ENCODE measurements around the gene DNAJB6. TPM values are rescaled to one million over a fixed set of nuclear protein-coding genes. Genes with fewer than 3 reads are reported as not detected.

The DNAJB6 gene
- polyA plus RNA-seq, 6 donors from 2014 or later, result 86.9 to 124 (median 107) TPM

GRCh38 chr7:157438121-157439025 is 101.6 kb downstream of the DNAJB6 start:
- DNase-seq (no peak), ATAC-seq (ENCODE audit: low read depth in 2 of 2) (no peak)
- peaks cover 0 to 14% (median 3%) of the 10 kb centered on the region in 7 donors for H3K9me3 Mint-ChIP-seq
- H3K27ac Mint-ChIP-seq, result no peak overlapping the region
- H3K27me3 Mint-ChIP-seq, result peaks cover 4 to 12% (median 6%) of the 10 kb centered on the region in 3 donors
- H3K4me3 Mint-ChIP-seq, result peak overlapping the region in 1 of 8 donors; percentile 70
- peaks cover 0 to 5% of the 10 kb centered on the region in 2 donors for H3K36me3 Mint-ChIP-seq
- peaks cover 0 to 8% (median 3%) of the 10 kb centered on the region in 3 donors for H3K4me1 Mint-ChIP-seq

GRCh38 chr7:157439149-157439548 is 102.3 kb downstream of the DNAJB6 start:
- Mint-ChIP-seq H3K9me3 (peaks cover 0 to 10% (median 3%) of the 10 kb centered on the region in 7 donors), H3K36me3 (peaks cover 0 to 5% of the 10 kb centered on the region in 2 donors), H3K4me3 (peak overlapping the region in 1 of 8 donors; percentile 51), H3K4me1 (peaks cover 0 to 4% (median 0%) of the 10 kb centered on the region in 3 donors), H3K27me3 (peaks cover 4 to 12% (median 6%) of the 10 kb centered on the region in 3 donors), H3K27ac (peak overlapping the region in 2 of 6 donors; percentile 14 to 44)
- DNase-seq (no peak), ATAC-seq (ENCODE audit: low read depth in 2 of 2) (no peak)

GRCh38 chr7:157439761-157440160 is 103.0 kb downstream of the DNAJB6 start:
- H3K9me3 Mint-ChIP-seq, result peaks cover 0 to 10% (median 3%) of the 10 kb centered on the region in 7 donors
- H3K36me3 Mint-ChIP-seq, result peaks cover 0 to 5% of the 10 kb centered on the region in 2 donors
- ATAC-seq (ENCODE audit: low read depth in 2 of 2) (no peak), DNase-seq (no peak)
- H3K27ac Mint-ChIP-seq, result peak overlapping the region in 2 of 6 donors; percentile 14 to 22
- H3K4me3 Mint-ChIP-seq, result peak overlapping the region in 1 of 8 donors; percentile 82
- H3K27me3 Mint-ChIP-seq, result peaks cover 1 to 12% (median 6%) of the 10 kb centered on the region in 3 donors
- H3K4me1 Mint-ChIP-seq, result peaks cover 0 to 4% (median 0%) of the 10 kb centered on the region in 3 donors

DNA sequence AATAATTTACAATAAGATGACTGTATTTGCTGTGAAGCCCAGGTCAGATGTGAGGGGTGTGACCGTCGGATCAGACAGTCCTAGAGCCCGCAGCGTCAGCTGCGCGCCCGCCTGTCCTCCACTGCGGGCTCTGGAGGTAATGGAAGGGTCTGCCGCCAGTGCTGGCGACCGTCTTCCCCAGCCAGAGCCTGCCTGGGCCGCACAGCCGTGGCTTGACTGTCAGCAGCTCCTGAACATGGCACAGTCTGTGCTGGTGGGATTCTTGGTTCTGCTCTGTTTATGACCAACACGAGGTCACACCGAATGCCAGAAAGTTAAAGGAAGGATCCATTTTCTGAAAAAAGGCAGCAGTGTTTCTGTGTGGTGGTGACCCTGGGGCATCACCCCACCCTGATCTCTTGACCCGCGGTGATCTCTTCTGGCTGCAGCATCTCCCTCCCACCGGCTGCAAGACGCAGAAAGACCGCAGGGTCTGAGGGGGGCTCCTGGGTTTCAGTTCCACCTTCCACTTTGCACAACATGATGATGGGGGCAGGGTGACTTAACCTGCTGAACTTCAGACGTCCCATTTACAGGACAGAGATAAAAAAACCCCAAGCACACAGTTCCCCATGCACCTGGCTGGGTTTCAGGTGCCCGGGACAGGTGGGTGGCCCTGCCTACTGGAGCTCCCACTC is 103.7 kb downstream of the DNAJB6 start:
- no peak overlapping the region for H3K27ac Mint-ChIP-seq
- H3K4me1 Mint-ChIP-seq, result peaks cover 0 to 4% (median 0%) of the 10 kb centered on the region in 3 donors
- no peak overlapping the region for H3K4me3 Mint-ChIP-seq
- no peak for DNase-seq
- peaks cover 0 to 12% (median 6%) of the 10 kb centered on the region in 3 donors for H3K27me3 Mint-ChIP-seq
- H3K36me3 Mint-ChIP-seq, result peaks cover 0 to 5% of the 10 kb centered on the region in 2 donors
- no peak for ATAC-seq (ENCODE audit: low read depth in 2 of 2)
- peaks cover 0 to 10% (median 3%) of the 10 kb centered on the region in 7 donors for H3K9me3 Mint-ChIP-seq

- no peak for ATAC-seq (ENCODE audit: low read depth in 2 of 2)
- H3K27ac Mint-ChIP-seq, result no peak overlapping the region
These were observed 104.2 kb downstream of the DNAJB6 start for GRCh38 chr7:157441023-157441399.

GRCh38 chr7:157442456-157442855 is 105.7 kb downstream of the DNAJB6 start:
- H3K27ac Mint-ChIP-seq, result no peak overlapping the region
- peaks cover 2 to 12% (median 6%) of the 10 kb centered on the region in 3 donors for H3K27me3 Mint-ChIP-seq
- no peak overlapping the region for H3K4me3 Mint-ChIP-seq
- H3K4me1 Mint-ChIP-seq, result peaks cover 0 to 4% (median 0%) of the 10 kb centered on the region in 3 donors
- H3K36me3 Mint-ChIP-seq, result peaks cover 0 to 5% of the 10 kb centered on the region in 2 donors
- DNase-seq, result no peak
- H3K9me3 Mint-ChIP-seq, result peaks cover 0 to 10% (median 3%) of the 10 kb centered on the region in 7 donors
- ATAC-seq (ENCODE audit: low read depth in 2 of 2), result no peak

More at GRCh38 chr7:157441023-157441399, 104.2 kb downstream of the DNAJB6 start:
- no peak for DNase-seq
- Mint-ChIP-seq H3K4me3 (no peak overlapping the region), H3K36me3 (peaks cover 0 to 5% of the 10 kb centered on the region in 2 donors), H3K27me3 (peaks cover 0 to 12% (median 6%) of the 10 kb centered on the region in 3 donors), H3K4me1 (peaks cover 0 to 4% (median 0%) of the 10 kb centered on the region in 3 donors), H3K9me3 (peaks cover 0 to 10% (median 3%) of the 10 kb centered on the region in 7 donors)

- H3K27ac Mint-ChIP-seq, result peak overlapping the region in 1 of 6 donors; percentile 34
These were observed 106.4 kb downstream of the DNAJB6 start for GRCh38 chr7:157442993-157443831.

GRCh38 chr7:157444011-157444842 is 107.4 kb downstream of the DNAJB6 start:
- ATAC-seq (ENCODE audit: low read depth in 2 of 2) (no peak), DNase-seq (no peak)
- Mint-ChIP-seq H3K36me3 (peaks cover 0 to 5% of the 10 kb centered on the region in 2 donors), H3K4me1 (peaks cover 0 to 4% (median 0%) of the 10 kb centered on the region in 3 donors), H3K4me3 (no peak overlapping the region), H3K9me3 (peaks cover 0 to 11% (median 5%) of the 10 kb centered on the region in 7 donors), H3K27me3 (peaks cover 4 to 9% (median 6%) of the 10 kb centered on the region in 3 donors), H3K27ac (peak overlapping the region in 1 of 6 donors; percentile 34)

More at GRCh38 chr7:157442993-157443831, 106.4 kb downstream of the DNAJB6 start:
- DNase-seq (no peak), ATAC-seq (ENCODE audit: low read depth in 2 of 2) (no peak)
- H3K27me3 Mint-ChIP-seq, result peaks cover 4 to 12% (median 6%) of the 10 kb centered on the region in 3 donors
- H3K4me3 Mint-ChIP-seq, result no peak overlapping the region
- peaks cover 0 to 10% (median 3%) of the 10 kb centered on the region in 7 donors for H3K9me3 Mint-ChIP-seq
- peaks cover 0 to 5% of the 10 kb centered on the region in 2 donors for H3K36me3 Mint-ChIP-seq
- H3K4me1 Mint-ChIP-seq, result peaks cover 0 to 4% (median 0%) of the 10 kb centered on the region in 3 donors

DNA sequence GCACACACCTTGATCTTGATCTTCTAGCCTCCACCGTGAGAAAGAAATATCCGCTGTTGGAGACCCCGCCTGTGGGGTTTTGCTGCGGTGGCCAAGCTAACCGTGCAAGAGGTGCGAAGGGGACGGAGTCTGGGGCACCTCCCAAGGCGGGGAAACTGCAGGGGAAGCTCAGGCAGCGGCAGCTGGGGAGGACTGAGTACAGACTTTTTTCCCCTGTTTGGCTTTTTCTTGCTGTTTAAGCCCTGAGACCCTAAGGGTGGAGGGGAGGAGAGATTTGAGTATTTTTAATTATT is 108.0 kb downstream of the DNAJB6 start:
- peaks cover 0 to under 1% of the 10 kb centered on the region in 2 donors for H3K36me3 Mint-ChIP-seq
- no peak overlapping the region for H3K4me3 Mint-ChIP-seq
- H3K27me3 Mint-ChIP-seq, result peaks cover 2 to 4% (median 4%) of the 10 kb centered on the region in 3 donors
- DNase-seq (no peak), ATAC-seq (ENCODE audit: low read depth in 2 of 2) (no peak)
- peaks cover 0 to 5% (median 3%) of the 10 kb centered on the region in 7 donors for H3K9me3 Mint-ChIP-seq
- H3K27ac Mint-ChIP-seq, result no peak overlapping the region
- H3K4me1 Mint-ChIP-seq, result peaks cover 0 to 4% (median 0%) of the 10 kb centered on the region in 3 donors

- Mint-ChIP-seq H3K9me3 (peaks cover 0 to 7% (median 3%) of the 10 kb centered on the region in 7 donors), H3K27me3 (peaks cover 0 to 4% (median 0%) of the 10 kb centered on the region in 3 donors), H3K36me3 (no peaks in the 10 kb centered on the region), H3K27ac (no peak overlapping the region), H3K4me3 (no peak overlapping the region), H3K4me1 (no peaks in the 10 kb centered on the region)
- ATAC-seq (ENCODE audit: low read depth in 2 of 2), result no peak
- DNase-seq, result no peak
These were observed 108.6 kb downstream of the DNAJB6 start for GRCh38 chr7:157445246-157445955.

- no peak for DNase-seq
- H3K27me3 Mint-ChIP-seq, result peaks cover 0 to 4% (median 0%) of the 10 kb centered on the region in 3 donors
- H3K4me1 Mint-ChIP-seq, result no peaks in the 10 kb centered on the region
- no peak for ATAC-seq (ENCODE audit: low read depth in 2 of 2)
- H3K36me3 Mint-ChIP-seq, result no peaks in the 10 kb centered on the region
- peaks cover 0 to 8% (median 4%) of the 10 kb centered on the region in 7 donors for H3K9me3 Mint-ChIP-seq
- H3K4me3 Mint-ChIP-seq, result no peak overlapping the region
- H3K27ac Mint-ChIP-seq, result no peak overlapping the region
These were observed 109.1 kb downstream of the DNAJB6 start for GRCh38 chr7:157445956-157446295.
